Cardiac muscle cell (in vitro differentiated cells and primary cell): Measurements from ENCODE around the gene MAP4K1. TPM values are rescaled to one million over a fixed set of nuclear protein-coding genes. Genes with fewer than 3 reads are reported as not detected.

Experiments used
- DNase-seq, 2 donors: peaks; one replicate each; pipeline versions ENCODE4 v3.0.0 to v3.0.0-alpha.2; 2010 to 2017; ENCODE audit warnings: low read depth in 1 of 2, low spot score in 1 of 2
- H3K27ac ChIP-seq: fragments of 200-600 bp; sonication (generic); 2 replicates; pipeline ENCODE4 v1.5.1; 2016
- H3K27me3 ChIP-seq: fragments of 200-600 bp; sonication (generic); 2 replicates; pipeline ENCODE4 v1.6.0; 2016; ENCODE audit warnings: control low read depth
- H3K36me3 ChIP-seq: fragments of 200-600 bp; sonication (generic); 2 replicates; pipeline ENCODE4 v1.5.1; 2016; ENCODE audit warnings: control low read depth
- H3K4me1 ChIP-seq: fragments of 200-600 bp; sonication (generic); 2 replicates; pipeline ENCODE4 v1.8.1; 2017; ENCODE audit warnings: low read depth, mild to moderate bottlenecking, mixed run types
- H3K4me3 ChIP-seq: fragments of 200-600 bp; sonication (generic); 2 replicates; pipeline ENCODE4 v1.5.1; 2016; ENCODE audit warnings: mild to moderate bottlenecking
- H3K9me3 ChIP-seq: fragments of 200-600 bp; sonication (generic); 2 replicates; pipeline ENCODE4 v1.5.1; 2017; ENCODE audit warnings: low read depth, mild to moderate bottlenecking, control low read depth
- polyA plus RNA-seq: library from polyadenylated mRNA; unstranded; fragments of >200 nt; fragmentation: Nextera tagmentation; extraction: Ambion mirVana; gene quantifications from 2 replicates; pipeline ENCODE4 v1.2.1, GENCODE V29; 2016
- total RNA-seq: library from RNA; depleted of rRNA; stranded (reverse); fragments of >200 nt; gene quantifications from 2 replicates; pipeline ENCODE4 v1.2.3, GENCODE V29; 2016
- TF ChIP-seq, protein P1 (sequence below): IDR thresholded peaks from 2 replicates; pipeline ENCODE4 v1.5.1; 2012; ENCODE audit warnings: low read depth, mild to moderate bottlenecking, low read length

The MAP4K1 gene
- total and polyA plus RNA-seq, 2 experiments from 2014 or later: 3.9 to 4.6 TPM

GRCh38 chr19:38569368-38569983, 48.3 kb downstream of the MAP4K1 start:
- DNase-seq: no peak
- Histone ChIP-seq H3K27me3 (no peaks in the 10 kb centered on the region), H3K4me1 (no peaks in the 10 kb centered on the region), H3K36me3 (no peaks in the 10 kb centered on the region), H3K9me3 (no peaks in the 10 kb centered on the region), H3K27ac (no peak overlapping the region), H3K4me3 (no peak overlapping the region)
- TF ChIP-seq, protein P1, sequence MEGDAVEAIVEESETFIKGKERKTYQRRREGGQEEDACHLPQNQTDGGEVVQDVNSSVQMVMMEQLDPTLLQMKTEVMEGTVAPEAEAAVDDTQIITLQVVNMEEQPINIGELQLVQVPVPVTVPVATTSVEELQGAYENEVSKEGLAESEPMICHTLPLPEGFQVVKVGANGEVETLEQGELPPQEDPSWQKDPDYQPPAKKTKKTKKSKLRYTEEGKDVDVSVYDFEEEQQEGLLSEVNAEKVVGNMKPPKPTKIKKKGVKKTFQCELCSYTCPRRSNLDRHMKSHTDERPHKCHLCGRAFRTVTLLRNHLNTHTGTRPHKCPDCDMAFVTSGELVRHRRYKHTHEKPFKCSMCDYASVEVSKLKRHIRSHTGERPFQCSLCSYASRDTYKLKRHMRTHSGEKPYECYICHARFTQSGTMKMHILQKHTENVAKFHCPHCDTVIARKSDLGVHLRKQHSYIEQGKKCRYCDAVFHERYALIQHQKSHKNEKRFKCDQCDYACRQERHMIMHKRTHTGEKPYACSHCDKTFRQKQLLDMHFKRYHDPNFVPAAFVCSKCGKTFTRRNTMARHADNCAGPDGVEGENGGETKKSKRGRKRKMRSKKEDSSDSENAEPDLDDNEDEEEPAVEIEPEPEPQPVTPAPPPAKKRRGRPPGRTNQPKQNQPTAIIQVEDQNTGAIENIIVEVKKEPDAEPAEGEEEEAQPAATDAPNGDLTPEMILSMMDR: no peak

DNA sequence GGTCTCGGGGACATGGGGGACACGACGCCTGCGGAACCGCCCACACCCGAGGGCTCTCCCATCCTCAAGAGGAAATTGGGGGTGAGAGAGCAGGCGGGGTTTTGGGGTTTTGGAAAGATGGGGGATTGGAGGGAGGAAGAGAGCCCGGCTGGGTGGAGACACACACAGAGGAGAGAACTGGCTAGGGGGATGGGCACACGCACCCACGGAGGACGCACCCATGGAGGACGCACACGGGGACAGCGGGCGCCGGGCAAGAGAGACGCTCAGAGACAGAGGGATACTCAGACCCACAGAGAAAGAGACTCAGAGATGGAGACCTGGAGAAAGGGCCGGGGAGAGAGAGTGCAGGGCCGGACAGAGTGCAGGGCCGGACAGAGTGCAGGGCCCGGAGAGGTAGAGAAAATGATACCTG, 52.1 kb downstream of the MAP4K1 start:
- no peaks in the 10 kb centered on the region for H3K9me3 ChIP-seq
- no peak for DNase-seq
- no peak overlapping the region for H3K4me3 ChIP-seq
- TF ChIP-seq, protein P1: no peak
- H3K27ac ChIP-seq: no peak overlapping the region
- no peaks in the 10 kb centered on the region for H3K27me3 ChIP-seq
- no peaks in the 10 kb centered on the region for H3K4me1 ChIP-seq
- H3K36me3 ChIP-seq: no peaks in the 10 kb centered on the region

DNA sequence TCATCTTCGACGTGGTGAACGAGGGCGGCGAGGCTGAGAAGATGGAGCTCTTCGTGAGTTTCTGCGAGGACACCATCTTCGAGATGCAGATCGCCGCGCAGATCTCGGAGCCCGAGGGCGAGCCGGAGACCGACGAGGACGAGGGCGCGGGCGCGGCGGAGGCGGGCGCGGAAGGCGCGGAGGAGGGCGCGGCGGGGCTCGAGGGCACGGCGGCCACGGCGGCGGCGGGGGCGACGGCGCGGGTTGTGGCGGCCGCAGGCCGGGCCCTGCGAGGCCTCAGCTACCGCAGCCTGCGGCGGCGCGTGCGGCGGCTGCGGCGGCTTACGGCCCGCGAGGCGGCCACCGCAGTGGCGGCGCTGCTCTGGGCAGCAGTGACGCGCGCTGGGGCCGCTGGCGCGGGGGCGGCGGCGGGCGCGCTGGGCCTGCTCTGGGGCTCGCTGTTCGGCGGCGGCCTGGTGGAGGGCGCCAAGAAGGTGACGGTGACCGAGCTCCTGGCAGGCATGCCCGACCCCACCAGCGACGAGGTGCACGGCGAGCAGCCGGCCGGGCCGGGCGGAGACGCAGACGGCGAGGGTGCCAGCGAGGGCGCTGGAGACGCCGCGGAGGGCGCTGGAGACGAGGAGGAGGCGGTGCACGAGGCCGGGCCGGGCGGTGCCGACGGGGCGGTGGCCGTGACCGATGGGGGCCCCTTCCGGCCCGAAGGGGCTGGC, 52.6 kb downstream of the MAP4K1 start:
- peak in 1 of 2 donors; percentile 5 for DNase-seq
- Histone ChIP-seq H3K36me3 (no peaks in the 10 kb centered on the region), H3K4me3 (no peak overlapping the region), H3K27me3 (no peaks in the 10 kb centered on the region), H3K9me3 (no peaks in the 10 kb centered on the region), H3K27ac (no peak overlapping the region), H3K4me1 (no peaks in the 10 kb centered on the region)
- TF ChIP-seq, protein P1: no peak

GRCh38 chr19:38563475-38563874, 54.3 kb downstream of the MAP4K1 start:
- H3K4me1 ChIP-seq: no peaks in the 10 kb centered on the region
- H3K4me3 ChIP-seq: no peak overlapping the region
- TF ChIP-seq, protein P1: no peak
- no peaks in the 10 kb centered on the region for H3K36me3 ChIP-seq
- H3K27ac ChIP-seq: no peak overlapping the region
- no peak for DNase-seq
- H3K27me3 ChIP-seq: no peaks in the 10 kb centered on the region
- H3K9me3 ChIP-seq: no peaks in the 10 kb centered on the region

- Histone ChIP-seq H3K4me3 (no peak overlapping the region), H3K4me1 (no peaks in the 10 kb centered on the region), H3K36me3 (no peaks in the 10 kb centered on the region), H3K9me3 (no peaks in the 10 kb centered on the region), H3K27ac (no peak overlapping the region), H3K27me3 (no peaks in the 10 kb centered on the region)
- TF ChIP-seq, protein P1: no peak
- no peak for DNase-seq
Measured at GRCh38 chr19:38562096-38562495, 55.7 kb downstream of the MAP4K1 start.
